ENCODE results near the gene ATG13.

ATG13 gene

GRCh38 chr11:46609386-46609785, 8.0 kb upstream of the ATG13 start:
- DNase-seq, result no peak

GRCh38 chr11:46611526-46612304, 5.6 kb upstream of the ATG13 start:
- no peak for DNase-seq

- no peak for DNase-seq
These were observed 5.0 kb upstream of the ATG13 start for GRCh38 chr11:46612326-46612725.

GRCh38 chr11:46615756-46616155, 1.6 kb upstream of the ATG13 start:
- DNase-seq, result no peak

GRCh38 chr11:46616551-46617133, 711 bp upstream of the ATG13 start:
- DNase-seq, result no peak

DNA sequence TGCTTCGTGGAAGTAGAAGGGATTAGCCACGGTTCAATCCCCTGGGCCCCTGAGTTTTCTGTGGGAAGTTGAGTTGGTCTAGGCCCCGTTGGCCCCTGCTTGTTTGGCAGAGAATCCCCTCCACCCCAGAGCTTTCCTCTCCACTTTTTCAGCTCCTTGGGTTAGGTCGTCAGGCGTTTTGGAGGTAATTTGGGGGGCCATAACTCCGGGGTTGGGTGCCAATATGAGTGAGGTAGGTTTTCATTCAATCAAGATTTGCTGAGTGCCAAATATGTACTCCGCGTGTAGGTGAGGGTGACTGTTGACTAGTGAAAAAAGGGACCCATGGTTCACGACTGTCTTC, 590 bp downstream of the ATG13 start:
- DNase-seq, result no peak

GRCh38 chr11:46618837-46619236, 1.5 kb downstream of the ATG13 start:
- DNase-seq, result no peak

DNA sequence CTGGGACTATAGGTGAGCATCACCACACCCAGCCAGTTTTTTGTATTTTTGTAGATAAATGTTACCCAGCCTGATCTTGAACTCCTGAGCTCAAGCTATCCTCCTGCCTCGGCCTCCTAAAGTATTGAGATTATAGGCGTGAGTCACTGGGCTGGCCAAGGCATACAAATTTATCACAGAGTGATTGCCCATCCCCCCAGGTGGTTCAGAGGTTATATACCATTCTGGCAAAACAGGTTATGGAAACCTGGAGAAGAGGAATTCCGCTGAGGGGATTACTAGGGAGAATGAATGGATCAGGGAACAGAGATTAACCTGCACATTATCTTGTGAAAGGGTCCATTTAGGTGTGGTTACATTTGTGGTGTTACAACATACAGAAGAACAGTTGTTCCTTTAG, 8.1 kb downstream of the ATG13 start:
- DNase-seq, result no peak

DNA sequence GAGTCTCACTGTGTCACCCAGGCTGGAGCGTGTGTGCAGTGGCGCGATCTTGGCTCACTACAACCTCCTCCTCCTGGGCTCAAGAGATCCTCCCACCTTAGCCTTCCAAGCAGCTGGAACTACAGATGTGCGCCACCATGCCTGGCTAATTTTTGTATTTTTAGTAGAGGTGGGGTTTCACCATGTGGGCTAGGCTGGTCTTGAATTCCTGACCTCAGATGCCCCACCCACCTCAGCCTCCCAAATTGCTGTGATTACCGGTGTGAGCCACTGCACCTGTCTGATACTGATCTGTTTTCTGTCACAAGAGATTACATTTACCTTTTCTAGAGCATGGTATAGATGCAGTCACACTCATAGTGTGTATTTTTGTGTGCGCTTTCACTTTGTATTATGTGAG, 11.6 kb downstream of the ATG13 start:
- DNase-seq, result no peak

DNA sequence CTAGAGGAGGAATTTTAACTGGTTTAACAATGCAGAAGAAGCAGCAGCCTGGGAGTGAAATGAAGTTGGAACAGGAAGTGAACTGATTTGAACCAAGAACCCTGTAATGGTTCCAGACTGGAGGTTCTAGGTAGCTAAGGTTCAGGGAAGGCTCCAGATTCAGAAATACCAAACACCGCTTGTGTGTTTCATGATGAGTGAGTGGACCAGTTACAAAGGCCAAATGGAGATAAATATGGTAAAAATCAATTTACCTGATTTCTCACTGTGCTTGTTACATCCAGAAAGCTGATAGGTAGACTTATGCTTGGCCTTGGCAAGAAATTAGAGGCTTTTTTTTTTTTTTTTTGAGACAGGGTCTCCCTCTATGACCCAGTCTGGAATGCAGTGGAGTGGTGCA, 12.9 kb downstream of the ATG13 start:
- no peak for DNase-seq

- no peak for DNase-seq
These were observed 14.3 kb downstream of the ATG13 start for GRCh38 chr11:46631676-46632075.

GRCh38 chr11:46632502-46632901, 15.1 kb downstream of the ATG13 start:
- no peak for DNase-seq

DNA sequence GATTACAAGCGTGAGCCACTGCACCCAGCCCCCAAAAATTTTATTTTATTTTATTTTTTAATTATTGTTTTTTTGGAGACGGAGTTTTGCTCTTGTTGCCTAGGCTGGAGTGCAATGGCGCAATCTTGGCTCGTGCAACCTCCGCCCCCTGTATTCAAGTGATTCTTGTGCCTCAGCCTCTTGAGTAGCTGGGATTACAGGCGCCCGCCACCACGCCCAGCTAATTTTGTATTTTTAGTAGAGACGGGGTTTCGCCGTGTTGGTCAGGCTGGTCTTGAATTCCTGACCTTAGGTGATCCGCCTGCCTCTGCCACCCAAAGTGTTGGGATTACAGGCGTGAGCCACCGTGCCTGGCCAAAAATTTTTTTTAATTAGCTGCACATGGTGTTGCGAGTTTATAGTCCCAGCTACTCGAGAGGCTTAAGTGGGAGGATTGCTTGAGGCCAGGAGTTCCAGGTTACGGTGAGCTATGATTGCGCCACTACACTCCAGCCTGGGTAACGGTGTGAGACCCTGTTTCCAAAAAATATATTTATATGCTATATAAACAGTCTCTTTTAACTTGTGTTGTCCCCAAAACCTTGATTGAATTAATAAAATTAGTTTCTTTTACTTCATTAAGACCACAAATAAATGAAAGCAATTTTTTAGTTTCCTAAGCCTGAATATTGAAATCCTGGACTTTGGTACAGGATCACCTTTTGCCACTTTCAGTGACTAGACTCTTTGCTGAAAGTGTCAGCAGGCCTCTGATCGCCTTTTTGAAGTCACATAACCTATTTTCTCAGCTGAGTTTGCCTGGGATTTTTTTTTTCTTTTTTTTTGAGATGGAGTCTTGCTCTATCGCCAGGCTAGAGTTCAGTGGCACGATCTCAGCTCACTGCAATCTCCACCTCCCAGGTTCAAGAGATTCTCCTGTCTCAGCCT, 16.2 kb downstream of the ATG13 start:
- DNase-seq, result no peak

GRCh38 chr11:46635557-46636139, 18.3 kb downstream of the ATG13 start:
- DNase-seq, result no peak

GRCh38 chr11:46637546-46637945, 20.2 kb downstream of the ATG13 start:
- DNase-seq, result no peak

- no peak for DNase-seq
These were observed 22.0 kb downstream of the ATG13 start for GRCh38 chr11:46639197-46639839.

- DNase-seq, result no peak
These were observed 22.9 kb downstream of the ATG13 start for GRCh38 chr11:46640036-46640788.

- DNase-seq, result no peak
These were observed 24.3 kb downstream of the ATG13 start for GRCh38 chr11:46641639-46642038.

GRCh38 chr11:46642627-46643335, 25.4 kb downstream of the ATG13 start:
- no peak for DNase-seq

GRCh38 chr11:46643531-46643930, 26.2 kb downstream of the ATG13 start:
- DNase-seq, result no peak

- DNase-seq, result no peak
These were observed 26.6 kb downstream of the ATG13 start for GRCh38 chr11:46643986-46644385.

All from cerebellar nuclear complex (tissue), 1 donor.